ENCODE measurements around the gene HSPG2. TPM values are rescaled to one million over a fixed set of nuclear protein-coding genes. Genes with fewer than 3 reads are reported as not detected.

Gene HSPG2
- total RNA-seq, 1 experiment from 2014 or later = 35.1 TPM

DNA sequence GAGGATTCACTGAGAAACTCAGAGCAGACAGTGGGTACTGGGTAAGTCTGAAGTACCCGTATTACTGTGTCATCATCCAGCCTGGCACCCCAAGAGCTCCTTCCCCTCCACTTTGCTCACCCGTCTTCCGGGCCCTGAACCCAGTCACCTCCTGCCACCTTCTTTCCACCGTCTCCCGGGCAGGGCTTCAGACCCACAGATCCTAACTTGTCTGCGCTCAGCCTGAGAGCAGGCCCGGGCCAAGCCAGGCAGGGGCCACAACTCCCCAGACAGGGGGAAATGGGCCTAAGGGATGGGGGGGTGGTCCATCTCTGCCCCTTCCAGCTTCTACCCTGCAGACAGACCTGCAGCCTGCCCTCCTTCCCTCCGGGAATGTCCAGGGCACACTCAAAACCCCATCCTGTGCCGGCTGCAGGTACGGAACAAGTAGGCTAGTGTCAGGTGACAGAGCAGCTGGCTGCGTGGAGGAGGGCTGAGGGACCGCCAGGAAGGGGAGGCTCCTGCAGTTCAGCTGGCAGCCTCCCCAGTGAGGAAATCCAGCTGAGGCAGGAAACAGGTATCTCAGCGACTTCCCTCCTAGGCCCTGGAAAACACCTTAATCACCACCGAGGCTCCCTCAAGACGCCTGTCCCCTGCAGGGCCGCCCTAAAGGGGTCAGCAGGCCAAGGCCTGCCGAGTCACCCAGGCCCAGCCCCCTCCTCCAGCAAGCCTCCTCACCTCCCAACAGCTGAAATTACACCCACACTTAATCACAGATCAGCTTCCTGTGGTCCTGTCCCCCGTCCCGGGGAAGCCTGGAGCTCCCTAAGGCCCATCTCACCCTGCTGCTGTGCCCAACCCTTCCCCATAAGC lies 3.5 kb downstream of the HSPG2 start:
- POLR2A ChIA-PET (ENCODE audit: unreplicated experiment) = interaction anchor here (0.6 to 0.7 kb wide), 2 partner anchors 91 to 590 kb away, joined by 5 to 8 read pairs; no protein-coding TSS in a partner anchor
- Histone ChIP-seq H3K4me2 (ENCODE audit: low read length) (peak overlapping the region; percentile 73), H3F3A (ENCODE audit: low read length, unreplicated experiment) (no peaks in the 10 kb centered on the region), H3K9ac (ENCODE audit: low read length) (peak overlapping the region; percentile 24), H3K9me2 (replicated peaks; ENCODE audit: low read length) (no peaks in the 10 kb centered on the region), H3K36me3 (ENCODE audit: low read depth, low read length) (no peaks in the 10 kb centered on the region), H3K4me1 (ENCODE audit: insufficient read depth, low read length) (peaks cover 51% of the 10 kb centered on the region), H3K79me2 (ENCODE audit: low read length) (peaks cover 78% of the 10 kb centered on the region), H3K27me3 (ENCODE audit: low read length) (no peaks in the 10 kb centered on the region), H3K4me3 (ENCODE audit: low read length) (peak overlapping the region; percentile 41), H4K20me1 (ENCODE audit: low read length) (no peaks in the 10 kb centered on the region), H2AFZ (ENCODE audit: low read length) (peak overlapping the region; percentile 51), H3K9me3 (ENCODE audit: low read length) (no peaks in the 10 kb centered on the region), H3K27ac (ENCODE audit: low read length) (peak overlapping the region; percentile 66)
- DNase-seq = peak; percentile 73
- TF ChIP-seq, protein P1, sequence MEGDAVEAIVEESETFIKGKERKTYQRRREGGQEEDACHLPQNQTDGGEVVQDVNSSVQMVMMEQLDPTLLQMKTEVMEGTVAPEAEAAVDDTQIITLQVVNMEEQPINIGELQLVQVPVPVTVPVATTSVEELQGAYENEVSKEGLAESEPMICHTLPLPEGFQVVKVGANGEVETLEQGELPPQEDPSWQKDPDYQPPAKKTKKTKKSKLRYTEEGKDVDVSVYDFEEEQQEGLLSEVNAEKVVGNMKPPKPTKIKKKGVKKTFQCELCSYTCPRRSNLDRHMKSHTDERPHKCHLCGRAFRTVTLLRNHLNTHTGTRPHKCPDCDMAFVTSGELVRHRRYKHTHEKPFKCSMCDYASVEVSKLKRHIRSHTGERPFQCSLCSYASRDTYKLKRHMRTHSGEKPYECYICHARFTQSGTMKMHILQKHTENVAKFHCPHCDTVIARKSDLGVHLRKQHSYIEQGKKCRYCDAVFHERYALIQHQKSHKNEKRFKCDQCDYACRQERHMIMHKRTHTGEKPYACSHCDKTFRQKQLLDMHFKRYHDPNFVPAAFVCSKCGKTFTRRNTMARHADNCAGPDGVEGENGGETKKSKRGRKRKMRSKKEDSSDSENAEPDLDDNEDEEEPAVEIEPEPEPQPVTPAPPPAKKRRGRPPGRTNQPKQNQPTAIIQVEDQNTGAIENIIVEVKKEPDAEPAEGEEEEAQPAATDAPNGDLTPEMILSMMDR (conservative IDR thresholded peaks at IDR 0.05; ENCODE audit: low read depth, low read length) = no peak
- no peak for TF ChIP-seq EZH2phosphoT487 (IDR thresholded peaks at IDR 0.05; ENCODE audit: borderline replicate concordance, low read length)
- no peak for TF ChIP-seq EZH2 (IDR thresholded peaks at IDR 0.05; ENCODE audit: low read length, unreplicated experiment)
- ATAC-seq = peak; percentile 36
- intact Hi-C loops (cut with micrococcal nuclease) = loop anchor here (10.0 kb wide), 1 partner anchor 149 kb away; the partner anchor contains the start of gene USP48
- CTCF ChIA-PET = no interaction called here
- no TSS peak for BruUV-seq (replicated peaks)

DNA sequence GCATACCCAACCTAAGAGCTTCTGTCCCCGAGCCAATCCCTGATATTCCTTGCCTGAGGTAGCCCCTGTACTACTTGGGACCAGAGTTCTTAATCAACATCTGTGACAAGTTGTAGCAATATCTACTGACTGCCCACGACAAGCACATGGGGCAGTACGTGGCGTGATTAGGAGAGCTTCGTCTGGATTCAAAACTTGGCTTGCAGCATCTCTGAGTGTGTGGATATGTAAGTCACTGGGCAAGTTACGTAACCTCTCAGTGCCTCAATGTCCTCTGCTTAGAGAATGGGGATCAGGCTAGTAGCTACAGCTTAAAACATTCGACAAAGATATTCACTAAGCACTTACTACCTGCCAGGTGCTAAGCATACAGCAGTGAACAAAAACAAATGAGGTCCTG lies 5.0 kb downstream of the HSPG2 start:
- DNase-seq = no peak
- no peaks in the 10 kb centered on the region for H3F3A ChIP-seq (ENCODE audit: low read length, unreplicated experiment)
- TF ChIP-seq EZH2 (IDR thresholded peaks at IDR 0.05; ENCODE audit: low read length, unreplicated experiment) (no peak), EZH2phosphoT487 (IDR thresholded peaks at IDR 0.05; ENCODE audit: borderline replicate concordance, low read length) (no peak)
- TF ChIP-seq, protein P1 (conservative IDR thresholded peaks at IDR 0.05; ENCODE audit: low read depth, low read length) = no peak
- H4K20me1 ChIP-seq (ENCODE audit: low read length) = no peaks in the 10 kb centered on the region
- H3K27me3 ChIP-seq (ENCODE audit: low read length) = no peaks in the 10 kb centered on the region
- peak overlapping the region; percentile 53; the same call in 1 of the 2 replicates for H3K4me2 ChIP-seq (ENCODE audit: low read length)
- no peaks in the 10 kb centered on the region for H3K9me2 ChIP-seq (replicated peaks; ENCODE audit: low read length)
- H3K79me2 ChIP-seq (ENCODE audit: low read length) = peaks cover 88% of the 10 kb centered on the region
- ChIA-PET POLR2A (ENCODE audit: unreplicated experiment) (no interaction called here), CTCF (no interaction called here)
- no TSS peak for BruUV-seq (replicated peaks)
- no peak for ATAC-seq
- no peak overlapping the region for H3K27ac ChIP-seq (ENCODE audit: low read length)
- H3K9me3 ChIP-seq (ENCODE audit: low read length) = no peaks in the 10 kb centered on the region
- no peak overlapping the region for H2AFZ ChIP-seq (ENCODE audit: low read length)
- H3K9ac ChIP-seq (ENCODE audit: low read length) = no peak overlapping the region
- peaks cover 46% of the 10 kb centered on the region for H3K4me1 ChIP-seq (ENCODE audit: insufficient read depth, low read length)
- no peak overlapping the region for H3K4me3 ChIP-seq (ENCODE audit: low read length)
- no peaks in the 10 kb centered on the region for H3K36me3 ChIP-seq (ENCODE audit: low read depth, low read length)
- intact Hi-C loops (cut with micrococcal nuclease) = loop anchor here (10.0 kb wide), 1 partner anchor 147 kb away; the partner anchor contains the start of gene USP48

Data from PC-3 (cell line).